CD4-positive, alpha-beta T cell treated with Interleukin-17A for 1 hour (primary cell): ENCODE results near the gene SLC29A1.
"Not testable (repeated sequence)": the region's sequence is repeated elsewhere in the genome, so short reads cannot be mapped to it uniquely, and the experiment has no call there.

ENCODE experiments used
- DNase-seq: peaks from one replicate; pipeline ENCODE4 v3.0.0-alpha.2; 2020

The SLC29A1 gene

DNA sequence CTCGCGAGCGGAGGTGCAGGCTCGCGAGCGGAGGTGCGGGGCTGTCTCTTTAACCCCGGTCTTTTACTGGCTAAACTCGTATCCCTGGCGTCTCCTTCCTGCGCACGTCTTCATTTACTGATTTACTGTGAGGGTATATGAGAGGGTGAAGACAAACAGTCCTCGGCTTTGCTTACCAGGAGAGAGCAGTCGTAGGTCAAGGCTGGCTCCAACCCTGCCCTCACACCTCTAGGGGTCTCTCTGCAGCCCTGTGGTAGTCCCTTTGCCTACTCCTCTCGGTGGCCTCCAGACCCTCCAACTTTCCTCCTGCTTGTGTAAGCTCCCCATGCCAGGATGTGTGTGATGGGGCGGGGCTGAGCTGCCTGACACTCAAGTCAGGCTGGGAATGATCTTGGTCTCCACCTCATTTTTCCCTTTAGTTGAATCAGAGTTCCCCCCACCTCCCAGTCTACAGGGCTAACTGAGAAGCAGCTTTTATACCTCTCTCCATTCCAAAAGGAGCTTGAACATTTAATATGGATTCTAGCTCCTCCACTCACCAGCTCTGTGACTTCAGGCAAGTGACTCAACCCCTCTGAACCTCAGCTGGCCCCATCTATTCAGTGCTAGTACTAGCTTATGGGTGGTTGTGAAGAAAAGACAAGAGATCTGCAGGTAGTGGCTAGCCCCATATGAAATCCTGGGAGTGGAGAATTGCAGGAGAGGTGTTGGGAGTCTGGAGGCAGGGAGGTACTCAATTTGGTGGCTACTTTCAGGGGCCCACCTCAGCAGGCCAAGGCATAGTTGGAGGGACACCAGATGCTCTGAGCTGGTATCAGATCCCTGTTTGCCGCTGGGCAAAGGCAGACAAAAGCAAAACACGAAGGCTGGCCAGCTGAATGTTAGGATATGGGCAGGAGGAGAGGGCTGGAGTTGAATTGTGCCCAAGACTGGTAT is 902 bp downstream of the SLC29A1 start:
- DNase-seq: no peak

- no peak for DNase-seq
Observed at GRCh38 chr6:44224965-44225305, 1.5 kb downstream of the SLC29A1 start.

- no peak for DNase-seq
Observed at GRCh38 chr6:44225579-44226325, 2.4 kb downstream of the SLC29A1 start.

GRCh38 chr6:44226368-44227147 is 3.2 kb downstream of the SLC29A1 start:
- DNase-seq: no peak

DNA sequence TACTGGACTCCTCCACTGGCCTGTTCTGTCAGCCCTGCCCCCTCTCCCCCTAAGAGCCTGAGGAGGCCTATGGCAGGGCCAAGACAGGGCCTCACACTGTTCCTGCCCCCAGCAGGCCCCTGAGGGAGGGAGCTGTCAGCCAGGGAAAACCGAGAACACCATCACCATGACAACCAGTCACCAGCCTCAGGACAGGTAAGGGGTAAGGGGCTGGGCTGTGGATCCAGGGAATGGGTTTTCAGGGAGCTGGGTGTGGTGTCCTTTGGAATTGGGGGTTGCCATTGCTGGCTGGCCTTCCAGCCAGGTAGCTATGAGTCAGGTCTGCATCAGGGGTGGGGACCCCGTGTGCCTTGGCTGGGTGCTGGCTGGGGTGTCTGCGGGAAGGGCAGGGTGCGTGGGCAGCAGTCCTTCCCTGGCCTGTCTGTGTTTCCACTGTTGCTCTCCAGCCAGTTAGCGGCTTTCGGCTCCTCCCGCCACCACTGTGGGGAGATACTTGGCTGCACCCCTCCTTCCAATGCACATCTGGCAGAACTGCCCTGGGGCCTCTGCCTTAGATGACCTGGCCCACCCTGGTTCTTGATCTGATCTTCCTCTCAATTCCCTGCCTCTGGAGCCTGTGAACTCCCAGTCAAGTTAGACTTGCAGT is 3.9 kb downstream of the SLC29A1 start:
- DNase-seq: no peak

DNA sequence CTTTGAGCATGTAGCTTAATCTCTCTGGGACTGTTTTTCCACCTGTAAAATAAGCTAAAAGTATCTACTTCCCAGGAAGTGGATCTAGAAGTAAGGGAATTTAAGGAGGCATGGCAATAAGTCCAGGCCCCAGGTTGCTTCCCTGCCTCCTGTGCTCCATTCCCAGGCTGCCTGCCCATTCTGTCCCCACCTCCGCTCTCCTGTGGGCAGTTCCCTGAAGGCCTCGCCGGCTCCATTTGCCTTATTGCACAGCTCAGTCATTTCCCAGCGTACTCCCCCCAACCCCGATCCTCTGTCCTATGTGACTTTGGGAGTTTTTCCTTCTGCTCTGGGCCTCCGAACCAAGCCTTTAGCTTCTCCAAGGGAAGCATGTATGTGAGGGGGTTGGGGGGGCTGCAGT is 4.6 kb downstream of the SLC29A1 start:
- no peak for DNase-seq

DNA sequence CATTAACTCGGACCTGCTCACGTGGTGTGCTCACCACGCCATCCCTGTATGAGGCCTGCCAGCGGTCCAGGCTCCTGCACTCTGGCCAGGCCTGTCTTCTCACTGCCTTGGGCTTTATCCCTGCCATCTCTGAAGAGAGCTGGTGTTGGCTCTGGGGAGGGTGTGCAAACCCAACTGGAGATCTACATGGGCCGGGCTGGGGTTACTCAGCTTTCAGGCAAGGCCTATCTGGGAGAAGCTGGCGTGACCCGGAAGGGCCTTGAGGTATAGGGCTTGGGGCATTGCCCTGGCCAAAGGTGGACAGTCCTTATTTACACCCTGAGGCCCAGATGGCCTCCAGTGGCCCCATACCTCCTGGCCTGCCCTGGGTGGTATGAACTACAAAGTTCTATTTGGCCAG is 5.0 kb downstream of the SLC29A1 start:
- no peak for DNase-seq

- DNase-seq: no peak
Observed at GRCh38 chr6:44228836-44229235, 5.4 kb downstream of the SLC29A1 start.

- DNase-seq: no peak
Observed at GRCh38 chr6:44229376-44230033, 6.1 kb downstream of the SLC29A1 start.

- DNase-seq: no peak
Observed at GRCh38 chr6:44230034-44230675, 6.8 kb downstream of the SLC29A1 start.

DNA sequence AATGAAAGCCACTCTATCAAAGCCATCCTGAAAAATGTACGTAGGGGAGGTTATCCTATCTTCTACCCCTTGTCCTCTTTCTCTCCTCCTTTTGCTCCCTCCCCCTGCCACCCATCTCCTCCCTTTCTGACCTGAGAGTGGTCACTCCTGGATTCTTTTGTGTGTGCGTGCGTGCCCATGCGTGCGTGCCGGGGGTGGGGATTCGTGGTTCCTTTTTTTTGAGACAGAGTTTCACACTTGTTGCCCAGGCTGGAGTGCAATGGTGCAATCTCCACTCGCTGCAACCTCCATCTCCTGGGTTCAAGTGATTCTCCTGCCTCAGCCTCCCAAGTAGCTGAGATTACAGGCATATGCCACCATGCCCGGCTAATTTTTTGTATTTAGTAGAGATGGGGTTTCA is 8.0 kb downstream of the SLC29A1 start:
- not testable (repeated sequence) for DNase-seq

GRCh38 chr6:44232676-44233566 is 9.5 kb downstream of the SLC29A1 start:
- DNase-seq: no peak

DNA sequence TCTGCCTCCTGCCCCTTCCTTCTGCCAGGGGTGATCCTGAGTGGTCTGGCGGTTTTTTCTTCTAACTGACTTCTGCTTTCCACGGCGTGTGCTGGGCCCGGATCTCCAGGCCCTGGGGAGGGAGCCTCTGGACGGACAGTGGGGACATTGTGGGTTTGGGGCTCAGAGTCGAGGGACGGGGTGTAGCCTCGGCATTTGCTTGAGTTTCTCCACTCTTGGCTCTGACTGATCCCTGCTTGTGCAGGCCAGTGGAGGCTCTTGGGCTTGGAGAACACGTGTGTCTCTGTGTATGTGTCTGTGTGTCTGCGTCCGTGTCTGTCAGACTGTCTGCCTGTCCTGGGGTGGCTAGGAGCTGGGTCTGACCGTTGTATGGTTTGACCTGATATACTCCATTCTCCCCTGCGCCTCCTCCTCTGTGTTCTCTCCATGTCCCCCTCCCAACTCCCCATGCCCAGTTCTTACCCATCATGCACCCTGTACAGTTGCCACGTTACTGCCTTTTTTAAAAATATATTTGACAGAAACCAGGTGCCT is 10.2 kb downstream of the SLC29A1 start:
- no peak for DNase-seq

DNA sequence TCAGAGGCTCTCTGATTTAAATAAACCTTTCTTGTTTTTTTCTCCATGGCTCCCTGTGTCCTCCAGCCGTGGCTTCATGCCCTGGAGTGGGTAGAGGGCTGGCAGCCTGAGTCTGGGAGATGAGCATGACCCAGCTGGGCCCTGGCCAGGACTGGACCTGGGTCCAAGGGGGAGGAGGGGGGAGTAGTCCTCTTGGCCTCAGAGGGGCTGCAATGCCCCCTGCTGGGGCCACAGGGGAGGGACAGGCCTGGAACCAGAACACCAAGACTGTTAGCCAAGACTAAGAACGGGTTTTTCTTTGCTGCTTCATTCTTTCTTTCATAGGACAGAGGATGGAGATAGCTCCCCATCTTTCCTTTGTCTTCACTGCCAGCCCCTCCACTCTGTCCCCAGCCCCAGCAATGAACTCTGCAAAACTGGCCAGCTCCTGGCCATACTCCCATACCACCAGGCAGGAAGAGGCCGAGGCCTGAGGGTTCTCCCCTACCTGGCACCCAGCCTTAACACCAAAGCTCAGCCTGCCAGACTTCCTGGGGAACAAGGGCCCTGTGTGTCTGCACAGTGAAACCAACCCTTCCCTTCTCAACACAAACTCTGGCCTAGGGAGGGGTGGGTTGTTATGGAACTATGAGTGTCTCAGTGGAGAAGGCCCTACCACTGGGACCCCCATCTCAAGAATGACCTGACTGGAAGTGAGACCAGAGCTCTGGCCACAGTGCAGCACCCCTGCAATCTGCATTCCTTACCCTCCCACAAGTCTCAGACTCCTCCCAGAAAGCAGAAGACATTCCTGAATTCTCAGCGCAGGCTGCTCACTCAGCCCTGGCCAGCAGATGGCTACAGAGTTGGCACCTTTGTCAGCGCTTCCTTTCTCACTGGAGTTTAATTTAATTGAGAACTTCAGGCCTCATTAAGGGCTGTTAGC is 11.0 kb downstream of the SLC29A1 start:
- DNase-seq: no peak

DNA sequence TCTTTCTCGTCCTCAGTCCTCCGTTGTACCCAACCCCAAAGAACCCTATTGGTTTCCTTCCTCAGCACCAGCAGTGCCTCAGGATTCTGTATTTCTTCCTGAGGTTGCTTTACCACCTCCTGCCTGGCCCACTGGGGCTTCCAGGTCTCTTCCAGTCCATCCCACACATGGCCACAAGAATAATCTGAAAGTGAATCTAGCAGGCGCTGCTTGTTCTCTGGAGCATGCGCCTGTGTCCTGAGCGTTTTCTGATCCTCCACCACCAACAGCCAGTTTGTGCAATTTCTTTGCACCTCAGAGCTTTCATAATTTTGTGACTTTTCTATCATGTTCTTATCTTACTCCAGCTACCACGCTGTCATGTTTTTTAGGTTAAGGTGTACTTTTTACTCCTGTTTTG is 11.9 kb downstream of the SLC29A1 start:
- DNase-seq: no peak

GRCh38 chr6:44235891-44236516 is 12.6 kb downstream of the SLC29A1 start:
- no peak for DNase-seq

- DNase-seq: peak; percentile 83
Observed at GRCh38 chr6:44237021-44237812, 13.8 kb downstream of the SLC29A1 start.
